ENCODE measurements around the gene CD2.

- TF ChIP-seq CTCF (IDR thresholded peaks at IDR 0.05) = no peak
- no peak for TF ChIP-seq POLR2A (IDR thresholded peaks at IDR 0.05)
- no peak for TF ChIP-seq POLR2AphosphoS5 (IDR thresholded peaks at IDR 0.05)
Observed at GRCh38 chr1:116807394-116808199, 53.4 kb downstream of the CD2 start.
